Osteocyte (in vitro differentiated cells): Measurements from ENCODE around the gene KCNT1. TPM values are rescaled to one million over a fixed set of nuclear protein-coding genes. Genes with fewer than 3 reads are reported as not detected.

Source experiments
- DNase-seq: peaks from one replicate; pipeline ENCODE4 v3.0.0; 2021; ENCODE audit warnings: mixed read lengths; ENCODE audit not compliant: unreplicated experiment; ENCODE audit errors: extremely low spot score
- H3K27ac Mint-ChIP-seq: one replicate; pipeline ENCODE4 v1.8.0; 2021; ENCODE audit warnings: mild to moderate bottlenecking, mixed read lengths; ENCODE audit not compliant: unreplicated experiment
- H3K27me3 Mint-ChIP-seq: one replicate; pipeline ENCODE4 v1.8.0; 2021; ENCODE audit warnings: mixed read lengths; ENCODE audit not compliant: unreplicated experiment
- H3K36me3 Mint-ChIP-seq: one replicate; pipeline ENCODE4 v1.8.0; 2021; ENCODE audit warnings: mixed read lengths; ENCODE audit not compliant: unreplicated experiment
- H3K4me1 Mint-ChIP-seq: one replicate; pipeline ENCODE4 v1.8.0; 2021; ENCODE audit warnings: mixed read lengths; ENCODE audit not compliant: unreplicated experiment
- H3K4me3 Mint-ChIP-seq: one replicate; pipeline ENCODE4 v1.8.0; 2021; ENCODE audit warnings: mild to moderate bottlenecking, moderate library complexity, mixed read lengths; ENCODE audit not compliant: unreplicated experiment
- H3K9me3 Mint-ChIP-seq: one replicate; pipeline ENCODE4 v1.8.0; 2021; ENCODE audit warnings: mixed read lengths; ENCODE audit not compliant: unreplicated experiment
- total RNA-seq: library from RNA; stranded (reverse); gene quantifications from 2 replicates; pipeline ENCODE4 v1.2.1, GENCODE V29; 2021
- TF ChIP-seq, protein P1 (sequence below): fragments of 200-600 bp; sonication (generic); IDR thresholded peaks from 2 replicates; pipeline ENCODE4 v1.5.0; 2021; ENCODE audit warnings: antibody characterized with exemption, mild to moderate bottlenecking, moderate library complexity

KCNT1 gene
- total RNA-seq, 1 donor from 2014 or later = not detected

DNA sequence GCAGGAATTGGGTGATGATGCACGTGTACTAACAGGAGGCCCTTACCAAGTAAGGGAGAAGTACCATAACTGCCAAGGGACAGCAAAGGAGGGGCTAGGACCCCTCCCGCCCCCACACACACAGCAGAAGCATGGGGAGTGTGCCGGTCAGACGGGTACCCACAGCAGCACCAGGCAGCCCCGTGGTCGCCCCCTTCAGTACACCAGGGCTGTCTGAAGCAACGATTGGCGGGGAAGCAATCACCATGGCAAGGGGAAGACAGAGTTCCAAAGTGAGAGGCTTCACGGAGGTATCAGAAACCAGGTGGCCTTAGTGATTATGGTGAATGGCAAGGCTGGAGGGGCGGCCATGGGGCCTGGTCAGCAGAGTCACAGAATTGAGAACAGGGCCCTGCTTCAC lies 133.1 kb downstream of the KCNT1 start:
- TF ChIP-seq, protein P1, sequence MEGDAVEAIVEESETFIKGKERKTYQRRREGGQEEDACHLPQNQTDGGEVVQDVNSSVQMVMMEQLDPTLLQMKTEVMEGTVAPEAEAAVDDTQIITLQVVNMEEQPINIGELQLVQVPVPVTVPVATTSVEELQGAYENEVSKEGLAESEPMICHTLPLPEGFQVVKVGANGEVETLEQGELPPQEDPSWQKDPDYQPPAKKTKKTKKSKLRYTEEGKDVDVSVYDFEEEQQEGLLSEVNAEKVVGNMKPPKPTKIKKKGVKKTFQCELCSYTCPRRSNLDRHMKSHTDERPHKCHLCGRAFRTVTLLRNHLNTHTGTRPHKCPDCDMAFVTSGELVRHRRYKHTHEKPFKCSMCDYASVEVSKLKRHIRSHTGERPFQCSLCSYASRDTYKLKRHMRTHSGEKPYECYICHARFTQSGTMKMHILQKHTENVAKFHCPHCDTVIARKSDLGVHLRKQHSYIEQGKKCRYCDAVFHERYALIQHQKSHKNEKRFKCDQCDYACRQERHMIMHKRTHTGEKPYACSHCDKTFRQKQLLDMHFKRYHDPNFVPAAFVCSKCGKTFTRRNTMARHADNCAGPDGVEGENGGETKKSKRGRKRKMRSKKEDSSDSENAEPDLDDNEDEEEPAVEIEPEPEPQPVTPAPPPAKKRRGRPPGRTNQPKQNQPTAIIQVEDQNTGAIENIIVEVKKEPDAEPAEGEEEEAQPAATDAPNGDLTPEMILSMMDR = no peak
- H3K27ac Mint-ChIP-seq = no peak overlapping the region
- H3K4me3 Mint-ChIP-seq = no peak overlapping the region

DNA sequence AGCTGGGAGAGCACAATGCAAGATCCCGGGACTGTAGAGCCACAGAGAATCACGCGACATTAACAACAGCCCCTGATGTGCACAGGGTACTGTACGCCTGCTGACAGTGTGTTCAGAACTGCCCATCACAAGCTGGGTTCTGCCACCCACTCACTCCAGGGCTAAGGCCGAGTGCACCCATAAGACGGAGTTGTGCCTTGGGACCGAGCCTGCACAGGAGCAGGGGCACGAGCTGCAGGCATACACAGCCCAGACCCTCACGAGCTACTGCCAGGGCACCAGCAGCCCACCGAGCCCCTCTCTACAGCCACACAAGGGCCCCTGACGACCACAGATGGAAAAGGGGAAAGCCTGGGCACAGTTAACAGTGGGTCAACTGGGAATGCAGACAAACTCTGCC lies 137.5 kb downstream of the KCNT1 start:
- no peaks in the 10 kb centered on the region for H3K4me1 Mint-ChIP-seq

More for the DNA sequence above, 133.1 kb downstream of the KCNT1 start:
- Mint-ChIP-seq H3K36me3 (peaks cover 2% of the 10 kb centered on the region), H3K4me1 (peaks cover 6% of the 10 kb centered on the region), H3K9me3 (no peaks in the 10 kb centered on the region), H3K27me3 (no peaks in the 10 kb centered on the region)
- no peak for DNase-seq

GRCh38 chr9:135840107-135840506 lies 138.1 kb downstream of the KCNT1 start:
- Mint-ChIP-seq H3K4me1 (no peaks in the 10 kb centered on the region), H3K36me3 (peaks cover 22% of the 10 kb centered on the region), H3K4me3 (no peak overlapping the region), H3K9me3 (peaks cover 11% of the 10 kb centered on the region), H3K27me3 (no peaks in the 10 kb centered on the region), H3K27ac (no peak overlapping the region)
- TF ChIP-seq, protein P1 = no peak
- DNase-seq = no peak

More for the DNA sequence above, 137.5 kb downstream of the KCNT1 start:
- TF ChIP-seq, protein P1 = no peak
- Mint-ChIP-seq H3K36me3 (peaks cover 16% of the 10 kb centered on the region), H3K9me3 (peaks cover 7% of the 10 kb centered on the region), H3K4me3 (no peak overlapping the region), H3K27ac (no peak overlapping the region), H3K27me3 (no peaks in the 10 kb centered on the region)
- no peak for DNase-seq

- H3K4me1 Mint-ChIP-seq = no peaks in the 10 kb centered on the region
- peaks cover 26% of the 10 kb centered on the region for H3K36me3 Mint-ChIP-seq
- H3K9me3 Mint-ChIP-seq = peaks cover 14% of the 10 kb centered on the region
- TF ChIP-seq, protein P1 = no peak
- no peaks in the 10 kb centered on the region for H3K27me3 Mint-ChIP-seq
- no peak overlapping the region for H3K4me3 Mint-ChIP-seq
- no peak for DNase-seq
- no peak overlapping the region for H3K27ac Mint-ChIP-seq
Observed at GRCh38 chr9:135840539-135840938, 138.6 kb downstream of the KCNT1 start.

Other genes with a start within 250 kb of the KCNT1 start
- 19.5 and 21.1 TPM in 2 replicates for gene PPP1R26, start 222.4 kb upstream of the KCNT1 start, total RNA-seq
- 33.4 and 35.6 TPM in 2 replicates for gene MRPS2, start 201.5 kb upstream of the KCNT1 start, total RNA-seq
- not detected in 2 replicates for gene LCN1, start 180.7 kb upstream of the KCNT1 start, total RNA-seq
- gene OBP2A, start 156.1 kb upstream of the KCNT1 start, total RNA-seq = not detected in 2 replicates
- not detected in 2 replicates for gene PAEP, start 140.4 kb upstream of the KCNT1 start, total RNA-seq
- gene GLT6D1, start 62.6 kb upstream of the KCNT1 start, total RNA-seq = not detected in 2 replicates
- not detected in 2 replicates for gene LCN9, start 38.9 kb upstream of the KCNT1 start, total RNA-seq
- gene SOHLH1, start 2.7 kb upstream of the KCNT1 start, total RNA-seq = not detected in 2 replicates
- 34.4 and 37.1 TPM in 2 replicates for gene CAMSAP1, start 205.4 kb downstream of the KCNT1 start, total RNA-seq